OCI-LY3 (cell line): ENCODE results near the gene SYDE1.

Source experiments
- EZH2phosphoT487 ChIP-seq: fragments of 200-600 bp; shearing (Covaris generic); IDR thresholded peaks from 2 replicates; pipeline ENCODE4 v1.6.1; 2018; ENCODE audit warnings: antibody characterized with exemption, mixed run types, low read depth
- TF ChIP-seq, protein P1 (sequence below): fragments of 200-600, 300-600 bp; sonication (generic); IDR thresholded peaks from 2 replicates; pipeline ENCODE4 v1.5.1; 2014; ENCODE audit warnings: antibody characterized with exemption, low read length, low read depth

DNA sequence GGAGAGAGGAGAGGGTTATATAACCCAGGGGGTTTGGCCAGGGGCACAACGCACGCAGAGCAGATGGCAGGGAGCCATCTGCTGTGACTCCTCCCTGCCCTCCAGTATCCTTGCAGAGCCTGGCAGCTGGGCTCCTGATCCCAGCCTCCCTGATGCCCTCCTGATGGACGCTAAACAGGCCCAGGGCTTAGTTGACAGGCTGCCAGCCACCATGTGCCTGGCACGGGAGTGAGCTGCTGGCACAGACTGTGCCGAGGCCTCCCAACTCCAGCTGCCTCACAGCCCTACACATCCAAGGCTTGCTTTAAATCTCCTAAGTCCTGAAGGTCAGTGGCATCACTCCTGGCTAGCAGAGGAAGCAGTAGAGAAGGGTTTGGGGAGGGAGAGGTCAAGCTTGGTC, 16.7 kb downstream of the SYDE1 start:
- TF ChIP-seq, protein P1, sequence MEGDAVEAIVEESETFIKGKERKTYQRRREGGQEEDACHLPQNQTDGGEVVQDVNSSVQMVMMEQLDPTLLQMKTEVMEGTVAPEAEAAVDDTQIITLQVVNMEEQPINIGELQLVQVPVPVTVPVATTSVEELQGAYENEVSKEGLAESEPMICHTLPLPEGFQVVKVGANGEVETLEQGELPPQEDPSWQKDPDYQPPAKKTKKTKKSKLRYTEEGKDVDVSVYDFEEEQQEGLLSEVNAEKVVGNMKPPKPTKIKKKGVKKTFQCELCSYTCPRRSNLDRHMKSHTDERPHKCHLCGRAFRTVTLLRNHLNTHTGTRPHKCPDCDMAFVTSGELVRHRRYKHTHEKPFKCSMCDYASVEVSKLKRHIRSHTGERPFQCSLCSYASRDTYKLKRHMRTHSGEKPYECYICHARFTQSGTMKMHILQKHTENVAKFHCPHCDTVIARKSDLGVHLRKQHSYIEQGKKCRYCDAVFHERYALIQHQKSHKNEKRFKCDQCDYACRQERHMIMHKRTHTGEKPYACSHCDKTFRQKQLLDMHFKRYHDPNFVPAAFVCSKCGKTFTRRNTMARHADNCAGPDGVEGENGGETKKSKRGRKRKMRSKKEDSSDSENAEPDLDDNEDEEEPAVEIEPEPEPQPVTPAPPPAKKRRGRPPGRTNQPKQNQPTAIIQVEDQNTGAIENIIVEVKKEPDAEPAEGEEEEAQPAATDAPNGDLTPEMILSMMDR, result no peak
- TF ChIP-seq EZH2phosphoT487, result no peak
